Naive thymus-derived CD4-positive, alpha-beta T cell (primary cell): ENCODE results near the gene CAMK1D. TPM values are rescaled to one million over a fixed set of nuclear protein-coding genes. Genes with fewer than 3 reads are reported as not detected.

ENCODE experiments used
- ATAC-seq: fragments of 150-1000 bp; cut with Tn5 transposase; 2 replicates; pipeline ENCODE4 v1.10.0; 2021; ENCODE audit warnings: mild to moderate bottlenecking, moderate library complexity
- CTCF ChIA-PET: fragments of 350-600 bp; sonication (Branson Sonifier 250); formaldehyde crosslinking; loops from one replicate; lab custom pipeline; 2021; ENCODE audit warnings: antibody characterized with exemption; lab: Charles Lee
- POLR2A ChIA-PET: fragments of 350-600 bp; sonication (Branson Sonifier 250); formaldehyde crosslinking; loops from one replicate; lab custom pipeline; 2021; ENCODE audit warnings: antibody characterized with exemption, inconsistent platforms; lab: Charles Lee
- DNase-seq, 9 donors: peaks; one replicate each; pipeline versions ENCODE4 v3.0.0 to v3.0.0-alpha.2; 2020 to 2022; ENCODE audit warnings: mixed read lengths in 1 of 9
- H3K27ac ChIP-seq: one replicate; pipeline ENCODE4 v1.7.0; 2013; ENCODE audit warnings: mild to moderate bottlenecking, low read depth, low read length, moderate library complexity
- H3K27me3 ChIP-seq, 2 donors: one replicate each; pipeline ENCODE4 v1.7.0; 2013; ENCODE audit warnings: low read length in 2 of 2, mild to moderate bottlenecking in 2 of 2, moderate library complexity in 2 of 2; ENCODE audit not compliant: control insufficient read depth in 2 of 2, insufficient read depth in 2 of 2
- H3K36me3 ChIP-seq, 3 experiments: 1 replicate in 2 of 3; 2 replicates in 1 of 3; pipeline ENCODE4 v1.7.0; 2013; ENCODE audit warnings: low read length in 3 of 3, mild to moderate bottlenecking in 3 of 3, moderate library complexity in 1 of 3; ENCODE audit not compliant: insufficient read depth in 3 of 3, control insufficient read depth in 2 of 3
- H3K4me1 ChIP-seq, 2 donors: one replicate each; pipeline ENCODE4 v1.7.0; 2013; ENCODE audit warnings: low read length in 2 of 2, mild to moderate bottlenecking in 2 of 2, moderate library complexity in 1 of 2; ENCODE audit not compliant: control insufficient read depth in 2 of 2, insufficient read depth in 2 of 2
- H3K4me3 ChIP-seq: 2 replicates; pipeline ENCODE4 v1.7.0; 2013; ENCODE audit warnings: mild to moderate bottlenecking, low read length
- H3K9me3 ChIP-seq, 3 experiments: 1 replicate in 2 of 3; 2 replicates in 1 of 3; pipeline ENCODE4 v1.7.0; 2013; ENCODE audit warnings: low read length in 3 of 3; ENCODE audit not compliant: control insufficient read depth in 2 of 3
- H3K27ac Mint-ChIP-seq, 9 donors: one replicate each; pipeline ENCODE4 v1.8.0; 2020 to 2022; ENCODE audit warnings: mixed read lengths in 9 of 9, mild to moderate bottlenecking in 8 of 9, moderate library complexity in 5 of 9, inconsistent platforms in 2 of 9
- H3K27me3 Mint-ChIP-seq, 5 donors: one replicate each; pipeline ENCODE4 v1.8.0; 2021 to 2022; ENCODE audit warnings: mixed read lengths in 5 of 5, mild to moderate bottlenecking in 1 of 5
- H3K36me3 Mint-ChIP-seq, 5 donors: one replicate each; pipeline ENCODE4 v1.8.0; 2020 to 2022; ENCODE audit warnings: mixed read lengths in 5 of 5, mild to moderate bottlenecking in 3 of 5, inconsistent platforms in 1 of 5
- H3K4me1 Mint-ChIP-seq, 7 donors: one replicate each; pipeline ENCODE4 v1.8.0; 2020 to 2022; ENCODE audit warnings: mixed read lengths in 7 of 7, mild to moderate bottlenecking in 3 of 7, inconsistent platforms in 1 of 7
- H3K4me3 Mint-ChIP-seq, 10 donors: one replicate each; pipeline ENCODE4 v1.8.0; 2020 to 2022; ENCODE audit warnings: mild to moderate bottlenecking in 10 of 10, mixed read lengths in 10 of 10, moderate library complexity in 6 of 10, inconsistent platforms in 2 of 10
- H3K9me3 Mint-ChIP-seq, 11 donors: one replicate each; pipeline ENCODE4 v1.8.0; 2020 to 2022; ENCODE audit warnings: mixed read lengths in 11 of 11, mild to moderate bottlenecking in 4 of 11, inconsistent platforms in 1 of 11, moderate library complexity in 1 of 11
- intact Hi-C, 2 donors: fragments of 100-400 bp; cut with micrococcal nuclease; formaldehyde crosslinking; loops; one replicate each; pipeline ENCODE4 v1.15.1; 2023
- polyA plus RNA-seq, 2 donors: library from polyadenylated mRNA; unstranded; fragments of 300-500 nt; fragmentation: Illumina TruSeq; gene quantifications; one replicate each; pipeline ENCODE4 v1.2.3, GENCODE V29; 2021
- total RNA-seq, 6 experiments: library from RNA in 5 of 6; stranded (reverse) in 5 of 6; gene quantifications; 1 replicate in 5 of 6; 2 replicates in 1 of 6; pipeline ENCODE4 v1.2.3 and lab custom pipeline; 2021 to 2026

Gene CAMK1D
- total and polyA plus RNA-seq, 7 experiments from 2014 or later, result 12.5 to 43.2 (median 18.6) TPM

GRCh38 chr10:12603766-12604470, 254.6 kb downstream of the CAMK1D start:
- Mint-ChIP-seq H3K27me3 (no peaks in the 10 kb centered on the region), H3K27ac (peak overlapping the region in 8 of 9 donors; percentile 41 to 100 (median 98)), H3K4me3 (peak overlapping the region in 2 of 10 donors; percentile 34 to 38), H3K36me3 (peaks cover 0 to 18% (median 8%) of the 10 kb centered on the region in 5 donors), H3K4me1 (peaks cover 17 to 66% (median 40%) of the 10 kb centered on the region in 7 donors), H3K9me3 (peaks cover 0 to 5% (median 0%) of the 10 kb centered on the region in 11 donors)
- Histone ChIP-seq H3K4me1 (peaks cover 9 to 14% of the 10 kb centered on the region in 2 donors), H3K9me3 (no peaks in the 10 kb centered on the region), H3K36me3 (no peaks in the 10 kb centered on the region), H3K27ac (no peak overlapping the region), H3K27me3 (no peaks in the 10 kb centered on the region), H3K4me3 (no peak overlapping the region)
- intact Hi-C loops, result no loop called here
- ChIA-PET POLR2A (interaction anchor here (0.6 kb wide), 1 partner anchor 14 kb away, joined by 3 read pairs; no protein-coding TSS in a partner anchor), CTCF (no interaction called here)
- ATAC-seq (no peak), DNase-seq (no peak)

- ChIA-PET CTCF (interaction anchor here (1.3 kb wide), 1 partner anchor 51 kb away, joined by 3 read pairs; no protein-coding TSS in a partner anchor), POLR2A (interaction anchor here (0.9 to 1.8 kb wide), 7 partner anchors 10 to 257 kb away, joined by 3 to 12 read pairs (median 5); no protein-coding TSS in a partner anchor)
- Histone ChIP-seq H3K27ac (peak overlapping the region; percentile 81), H3K4me1 (peaks cover 9 to 14% of the 10 kb centered on the region in 2 donors), H3K27me3 (no peaks in the 10 kb centered on the region), H3K4me3 (peak overlapping the region; percentile 67), H3K36me3 (no peaks in the 10 kb centered on the region), H3K9me3 (no peaks in the 10 kb centered on the region)
- peaks cover 0 to 14% (median 3%) of the 10 kb centered on the region in 5 donors for H3K36me3 Mint-ChIP-seq
- H3K4me1 Mint-ChIP-seq, result peaks cover 10 to 62% (median 41%) of the 10 kb centered on the region in 7 donors
- ATAC-seq (peak; percentile 87), DNase-seq (peak; percentile 45 to 80 (median 73))
- intact Hi-C loops, result loop anchor here (1.0 to 5.0 kb wide), 8 partner anchors 11 to 256 kb away; partner anchors contain the start of gene CAMK1D (in 1 of the 2)
- peak overlapping the region; percentile 78 to 94 (median 89) for H3K4me3 Mint-ChIP-seq
- H3K27ac Mint-ChIP-seq, result peak overlapping the region; percentile 93 to 100 (median 98)
- H3K27me3 Mint-ChIP-seq, result no peaks in the 10 kb centered on the region
- H3K9me3 Mint-ChIP-seq, result peaks cover 0 to 1% (median 0%) of the 10 kb centered on the region in 11 donors
Measured at GRCh38 chr10:12605580-12606405, 256.4 kb downstream of the CAMK1D start.

GRCh38 chr10:12606461-12606860, 257.1 kb downstream of the CAMK1D start:
- Histone ChIP-seq H3K9me3 (no peaks in the 10 kb centered on the region), H3K27ac (peak overlapping the region; percentile 81), H3K4me3 (peak overlapping the region; percentile 67), H3K4me1 (peaks cover 9 to 14% of the 10 kb centered on the region in 2 donors), H3K36me3 (no peaks in the 10 kb centered on the region), H3K27me3 (no peaks in the 10 kb centered on the region)
- CTCF ChIA-PET, result interaction anchor here (1.3 kb wide), 1 partner anchor 50 kb away, joined by 3 read pairs; no protein-coding TSS in a partner anchor
- H3K36me3 Mint-ChIP-seq, result peaks cover 0 to 12% (median 1%) of the 10 kb centered on the region in 5 donors
- POLR2A ChIA-PET, result interaction anchor here (0.9 to 1.8 kb wide), 6 partner anchors 11 to 258 kb away, joined by 3 to 12 read pairs (median 4); no protein-coding TSS in a partner anchor
- DNase-seq (no peak), ATAC-seq (no peak)
- H3K9me3 Mint-ChIP-seq, result no peaks in the 10 kb centered on the region
- no peaks in the 10 kb centered on the region for H3K27me3 Mint-ChIP-seq
- peaks cover 10 to 60% (median 39%) of the 10 kb centered on the region in 7 donors for H3K4me1 Mint-ChIP-seq
- peak overlapping the region; percentile 93 to 100 (median 98) for H3K27ac Mint-ChIP-seq
- H3K4me3 Mint-ChIP-seq, result peak overlapping the region; percentile 78 to 94 (median 89)
- intact Hi-C loops, result loop anchor here (1.0 to 5.0 kb wide), 8 partner anchors 12 to 257 kb away; partner anchors contain the start of gene CAMK1D (in 1 of the 2)

- intact Hi-C loops, result loop anchor here in 1 of 2 donors (1.0 to 5.0 kb wide), 3 partner anchors 17 to 161 kb away; no protein-coding TSS in a partner anchor
- H3K36me3 Mint-ChIP-seq, result peaks cover 0 to 15% (median 7%) of the 10 kb centered on the region in 5 donors
- CTCF ChIA-PET, result no interaction called here
- Histone ChIP-seq H3K4me1 (peaks cover 9 to 14% of the 10 kb centered on the region in 2 donors), H3K36me3 (no peaks in the 10 kb centered on the region), H3K27me3 (no peaks in the 10 kb centered on the region), H3K9me3 (no peaks in the 10 kb centered on the region), H3K27ac (no peak overlapping the region), H3K4me3 (no peak overlapping the region)
- ATAC-seq (no peak), DNase-seq (no peak)
- POLR2A ChIA-PET, result interaction anchor here (0.6 to 1.2 kb wide), 3 partner anchors 7 to 266 kb away, joined by 3 to 6 read pairs (median 4); no protein-coding TSS in a partner anchor
- H3K4me1 Mint-ChIP-seq, result peaks cover 10 to 50% (median 33%) of the 10 kb centered on the region in 7 donors
- H3K9me3 Mint-ChIP-seq, result no peaks in the 10 kb centered on the region
- peak overlapping the region in 1 of 9 donors; percentile 59 for H3K27ac Mint-ChIP-seq
- no peak overlapping the region for H3K4me3 Mint-ChIP-seq
- no peaks in the 10 kb centered on the region for H3K27me3 Mint-ChIP-seq
Measured at GRCh38 chr10:12608761-12609160, 259.4 kb downstream of the CAMK1D start.

- DNase-seq (no peak), ATAC-seq (no peak)
- ChIA-PET POLR2A (no interaction called here), CTCF (no interaction called here)
- Mint-ChIP-seq H3K27me3 (no peaks in the 10 kb centered on the region), H3K36me3 (peaks cover 0 to 19% (median 7%) of the 10 kb centered on the region in 5 donors), H3K4me1 (peaks cover 10 to 43% (median 32%) of the 10 kb centered on the region in 7 donors), H3K27ac (peak overlapping the region in 2 of 9 donors; percentile 23 to 32), H3K9me3 (no peaks in the 10 kb centered on the region), H3K4me3 (no peak overlapping the region)
- H3K4me3 ChIP-seq, result no peak overlapping the region
- intact Hi-C loops, result loop anchor here in 1 of 2 donors (5.0 kb wide), 2 partner anchors 122 to 162 kb away; no protein-coding TSS in a partner anchor
- H3K9me3 ChIP-seq, result no peaks in the 10 kb centered on the region
- no peak overlapping the region for H3K27ac ChIP-seq
- H3K4me1 ChIP-seq, result peaks cover 9 to 14% of the 10 kb centered on the region in 2 donors
- no peaks in the 10 kb centered on the region for H3K27me3 ChIP-seq
- H3K36me3 ChIP-seq, result no peaks in the 10 kb centered on the region
Measured at GRCh38 chr10:12609435-12609834, 260.1 kb downstream of the CAMK1D start.

- no peak for ATAC-seq
- no peaks in the 10 kb centered on the region for H3K9me3 Mint-ChIP-seq
Measured at GRCh38 chr10:12613136-12613535, 263.8 kb downstream of the CAMK1D start.

More at GRCh38 chr10:12613136-12613535, 263.8 kb downstream of the CAMK1D start:
- intact Hi-C loops, result no loop called here
- no peak overlapping the region for H3K4me3 Mint-ChIP-seq
- peaks cover 0 to 19% (median 7%) of the 10 kb centered on the region in 5 donors for H3K36me3 Mint-ChIP-seq
- H3K4me1 ChIP-seq, result no peaks in the 10 kb centered on the region
- no peaks in the 10 kb centered on the region for H3K9me3 ChIP-seq
- CTCF ChIA-PET, result no interaction called here
- no peak overlapping the region for H3K27ac ChIP-seq
- POLR2A ChIA-PET, result no interaction called here
- no peaks in the 10 kb centered on the region for H3K27me3 Mint-ChIP-seq
- no peak for DNase-seq
- H3K27me3 ChIP-seq, result no peaks in the 10 kb centered on the region
- peaks cover 0 to 28% (median 10%) of the 10 kb centered on the region in 7 donors for H3K4me1 Mint-ChIP-seq
- peaks cover 0 to 3% (median 0%) of the 10 kb centered on the region in 3 experiments for H3K36me3 ChIP-seq
- H3K27ac Mint-ChIP-seq, result no peak overlapping the region
- no peak overlapping the region for H3K4me3 ChIP-seq
